ENCODE measurements around the gene TRAPPC5. TPM values are rescaled to one million over a fixed set of nuclear protein-coding genes. Genes with fewer than 3 reads are reported as not detected.

Gene TRAPPC5
- total RNA-seq, 1 donor from 2014 or later: 93.7 TPM

DNA sequence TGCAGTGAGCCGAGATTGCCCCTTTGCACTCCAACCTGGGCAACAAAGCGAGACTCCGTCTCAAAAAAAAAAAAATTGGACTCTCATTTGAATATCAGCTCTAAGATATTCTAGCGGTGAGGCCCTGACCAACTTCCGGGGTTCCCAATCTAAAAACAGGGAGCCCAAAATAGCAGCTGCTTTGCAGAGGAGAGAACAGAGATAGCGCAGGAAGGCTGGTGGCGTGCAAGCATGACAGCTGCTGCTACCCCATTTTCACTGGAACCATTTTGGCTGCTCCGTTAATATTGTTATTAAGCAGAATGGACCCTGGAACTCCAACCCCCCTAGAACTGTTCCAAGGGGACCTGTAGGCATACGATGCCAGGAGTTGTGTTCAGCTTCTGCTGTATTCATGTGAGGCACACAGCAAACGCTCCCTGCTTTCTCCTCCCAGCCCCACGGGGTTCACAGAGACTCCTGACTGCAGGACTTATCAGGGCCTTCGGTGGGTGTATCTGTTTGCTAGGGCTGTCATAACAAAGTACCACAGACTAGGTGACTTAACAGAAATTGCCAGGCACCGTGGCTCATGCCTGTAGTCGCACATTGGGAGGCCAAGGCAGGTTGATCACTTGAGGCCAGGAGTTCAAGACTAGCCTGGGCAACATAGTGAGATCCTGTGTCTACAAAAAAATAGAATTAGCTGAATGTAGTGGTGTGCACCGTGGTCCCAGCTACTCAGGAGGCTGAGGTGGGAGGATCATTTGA is 32.2 kb upstream of the TRAPPC5 start:
- DNase-seq (ENCODE audit: low spot score in 2 of 2, unreplicated experiment in 2 of 2): no peak
- peaks cover 4% of the 10 kb centered on the region for H3K4me1 Mint-ChIP-seq
- H3K9me3 Mint-ChIP-seq: no peaks in the 10 kb centered on the region
- H3K27ac Mint-ChIP-seq: no peak overlapping the region
- H3K4me3 Mint-ChIP-seq: no peak overlapping the region
- peaks cover 12% of the 10 kb centered on the region for H3K27me3 Mint-ChIP-seq (ENCODE audit: low read depth)
- peaks cover 4% of the 10 kb centered on the region for H3K36me3 Mint-ChIP-seq
- TF ChIP-seq CTCF (IDR thresholded peaks at IDR 0.05; ENCODE audit: unreplicated experiment): no peak

DNA sequence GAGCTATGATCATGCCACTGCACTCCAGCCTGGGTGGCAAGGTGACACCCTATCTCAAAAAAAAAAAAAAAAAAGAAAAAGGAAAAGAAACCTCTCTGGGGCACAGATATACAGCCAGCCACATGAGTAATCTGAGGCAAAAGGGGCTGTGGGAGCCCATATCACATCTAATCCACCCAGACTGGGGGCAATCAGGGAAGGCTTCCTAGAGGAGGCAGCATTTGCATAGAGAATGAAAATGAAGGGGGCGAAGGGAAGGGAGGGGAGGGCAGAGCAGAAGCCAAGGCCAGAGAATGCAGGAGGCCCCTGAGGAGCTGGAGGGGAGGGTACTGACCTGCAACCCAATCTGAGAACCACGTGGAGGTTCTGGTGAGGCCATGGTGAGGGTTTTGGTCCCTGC is 30.5 kb upstream of the TRAPPC5 start:
- Mint-ChIP-seq H3K4me3 (no peak overlapping the region), H3K27ac (no peak overlapping the region)
- TF ChIP-seq CTCF (IDR thresholded peaks at IDR 0.05; ENCODE audit: unreplicated experiment): no peak

GRCh38 chr19:7652061-7652641 is 28.5 kb upstream of the TRAPPC5 start:
- Mint-ChIP-seq H3K4me3 (peak overlapping the region; percentile 60), H3K27me3 (ENCODE audit: low read depth) (peaks cover 19% of the 10 kb centered on the region), H3K9me3 (no peaks in the 10 kb centered on the region), H3K4me1 (peaks cover 11% of the 10 kb centered on the region), H3K27ac (peak overlapping the region; percentile 53), H3K36me3 (no peaks in the 10 kb centered on the region)
- peak; percentile 100 for TF ChIP-seq CTCF (IDR thresholded peaks at IDR 0.05; ENCODE audit: unreplicated experiment)
- DNase-seq (ENCODE audit: low spot score in 2 of 2, unreplicated experiment in 2 of 2): peak; percentile 74 to 96

More for the DNA sequence above, 30.5 kb upstream of the TRAPPC5 start:
- Mint-ChIP-seq H3K36me3 (no peaks in the 10 kb centered on the region), H3K4me1 (peaks cover 11% of the 10 kb centered on the region), H3K9me3 (no peaks in the 10 kb centered on the region), H3K27me3 (ENCODE audit: low read depth) (peaks cover 12% of the 10 kb centered on the region)
- DNase-seq (ENCODE audit: low spot score in 2 of 2, unreplicated experiment in 2 of 2): no peak

GRCh38 chr19:7654401-7654800 is 26.2 kb upstream of the TRAPPC5 start:
- Mint-ChIP-seq H3K27me3 (ENCODE audit: low read depth) (peaks cover 30% of the 10 kb centered on the region), H3K9me3 (no peaks in the 10 kb centered on the region), H3K4me3 (no peak overlapping the region), H3K36me3 (no peaks in the 10 kb centered on the region), H3K4me1 (peaks cover 11% of the 10 kb centered on the region), H3K27ac (peak overlapping the region; percentile 71)
- TF ChIP-seq CTCF (IDR thresholded peaks at IDR 0.05; ENCODE audit: unreplicated experiment): no peak
- DNase-seq (ENCODE audit: low spot score in 2 of 2, unreplicated experiment in 2 of 2): no peak

DNA sequence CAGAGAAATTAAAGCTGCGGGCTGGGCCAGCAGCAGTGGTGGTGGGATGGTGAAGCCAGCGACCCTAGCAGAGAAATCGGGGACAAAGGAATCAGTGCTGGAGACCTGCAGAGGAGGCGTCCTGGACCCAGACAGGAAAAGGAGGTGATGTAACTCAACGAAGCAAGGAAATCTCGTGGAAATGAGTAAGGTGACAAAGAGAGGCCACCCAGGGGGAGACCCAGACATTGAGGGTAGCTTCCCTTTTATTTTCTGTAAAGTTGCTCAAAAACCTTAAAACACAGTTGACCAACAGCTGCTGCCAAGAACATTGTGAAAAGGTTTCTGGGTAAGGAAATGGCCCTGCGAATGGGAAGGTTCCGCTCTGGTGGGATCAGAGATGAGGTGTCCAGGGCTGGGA is 25.1 kb upstream of the TRAPPC5 start:
- Mint-ChIP-seq H3K27ac (no peak overlapping the region), H3K4me1 (peaks cover 11% of the 10 kb centered on the region), H3K36me3 (no peaks in the 10 kb centered on the region), H3K4me3 (no peak overlapping the region), H3K27me3 (ENCODE audit: low read depth) (peaks cover 33% of the 10 kb centered on the region), H3K9me3 (no peaks in the 10 kb centered on the region)
- DNase-seq (ENCODE audit: low spot score in 2 of 2, unreplicated experiment in 2 of 2): no peak
- no peak for TF ChIP-seq CTCF (IDR thresholded peaks at IDR 0.05; ENCODE audit: unreplicated experiment)
